ENCODE measurements around the gene NUP133.

DNA sequence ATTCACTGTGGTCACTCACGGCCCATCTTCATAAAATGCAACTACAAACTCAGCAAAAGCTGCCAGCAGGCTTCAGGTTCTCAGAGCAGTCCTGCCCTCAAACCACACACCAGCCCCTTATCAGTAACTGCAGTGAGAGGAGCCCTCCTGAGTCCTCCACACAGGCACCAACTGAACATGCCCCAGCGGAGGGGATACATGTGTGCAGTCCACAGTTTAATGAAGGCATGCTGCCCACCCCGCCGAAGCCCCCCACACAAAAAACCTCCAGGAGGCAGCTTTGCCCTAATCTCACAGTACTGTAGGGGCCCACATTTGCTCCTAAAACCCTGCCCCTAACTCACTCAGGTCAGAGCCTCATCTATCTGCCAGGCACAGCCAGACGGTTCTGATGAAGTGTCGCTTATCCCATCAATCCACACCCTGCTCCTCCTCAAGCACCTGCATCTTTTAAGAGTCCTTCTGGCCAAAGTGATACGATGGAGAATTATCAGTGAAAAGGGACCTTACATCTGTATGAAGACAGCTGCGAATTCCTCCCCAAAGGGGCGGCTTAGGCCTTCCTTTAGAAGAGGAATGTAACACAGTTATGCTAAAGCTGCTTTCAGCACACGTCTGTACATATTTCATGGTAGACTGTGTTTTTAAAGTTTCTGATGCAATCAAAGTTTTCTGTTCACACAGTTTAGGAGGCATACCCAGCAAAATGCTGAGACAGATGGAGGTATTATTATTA is 46.9 kb upstream of the NUP133 start:
- TF ChIP-seq POLR2A (IDR thresholded peaks at IDR 0.05) = no peak
- TF ChIP-seq, protein P1, sequence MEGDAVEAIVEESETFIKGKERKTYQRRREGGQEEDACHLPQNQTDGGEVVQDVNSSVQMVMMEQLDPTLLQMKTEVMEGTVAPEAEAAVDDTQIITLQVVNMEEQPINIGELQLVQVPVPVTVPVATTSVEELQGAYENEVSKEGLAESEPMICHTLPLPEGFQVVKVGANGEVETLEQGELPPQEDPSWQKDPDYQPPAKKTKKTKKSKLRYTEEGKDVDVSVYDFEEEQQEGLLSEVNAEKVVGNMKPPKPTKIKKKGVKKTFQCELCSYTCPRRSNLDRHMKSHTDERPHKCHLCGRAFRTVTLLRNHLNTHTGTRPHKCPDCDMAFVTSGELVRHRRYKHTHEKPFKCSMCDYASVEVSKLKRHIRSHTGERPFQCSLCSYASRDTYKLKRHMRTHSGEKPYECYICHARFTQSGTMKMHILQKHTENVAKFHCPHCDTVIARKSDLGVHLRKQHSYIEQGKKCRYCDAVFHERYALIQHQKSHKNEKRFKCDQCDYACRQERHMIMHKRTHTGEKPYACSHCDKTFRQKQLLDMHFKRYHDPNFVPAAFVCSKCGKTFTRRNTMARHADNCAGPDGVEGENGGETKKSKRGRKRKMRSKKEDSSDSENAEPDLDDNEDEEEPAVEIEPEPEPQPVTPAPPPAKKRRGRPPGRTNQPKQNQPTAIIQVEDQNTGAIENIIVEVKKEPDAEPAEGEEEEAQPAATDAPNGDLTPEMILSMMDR (IDR thresholded peaks at IDR 0.05) = no peak
